HG03039 (cell line): Measurements from ENCODE around the gene PDZRN3.
"Not testable (repeated sequence)": the region's sequence is repeated elsewhere in the genome, so short reads cannot be mapped to it uniquely, and the experiment has no call there.

Experiments
- ATAC-seq: cut with Tn5 transposase; IDR thresholded peaks from one replicate; pipeline ENCODE4 v1.9.1; 2021; ENCODE audit warnings: mild to moderate bottlenecking, moderate library complexity; ENCODE audit not compliant: unreplicated experiment

Gene PDZRN3

GRCh38 chr3:73470860-73471259, 153.9 kb downstream of the PDZRN3 start:
- no peak for ATAC-seq

DNA sequence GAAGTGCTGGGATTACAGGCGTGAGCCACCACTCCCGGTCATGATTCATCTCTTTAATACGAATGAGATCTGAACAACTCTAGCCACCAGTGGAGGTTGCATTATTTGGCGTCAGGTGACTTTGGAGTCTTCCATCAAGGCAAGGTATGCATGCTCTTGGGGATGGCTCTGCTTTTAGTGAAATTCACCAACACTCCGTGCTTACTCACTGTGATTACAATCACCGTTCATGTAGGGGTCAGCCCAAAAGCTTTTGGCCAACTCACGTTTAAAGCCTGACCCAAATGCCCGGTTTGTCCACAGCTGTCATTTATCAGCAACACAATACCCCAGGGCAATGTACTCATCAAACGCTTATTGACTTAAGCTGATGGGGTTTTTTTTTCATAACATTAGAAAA, 155.4 kb downstream of the PDZRN3 start:
- ATAC-seq: no peak

GRCh38 chr3:73467211-73467610, 157.5 kb downstream of the PDZRN3 start:
- no peak for ATAC-seq

DNA sequence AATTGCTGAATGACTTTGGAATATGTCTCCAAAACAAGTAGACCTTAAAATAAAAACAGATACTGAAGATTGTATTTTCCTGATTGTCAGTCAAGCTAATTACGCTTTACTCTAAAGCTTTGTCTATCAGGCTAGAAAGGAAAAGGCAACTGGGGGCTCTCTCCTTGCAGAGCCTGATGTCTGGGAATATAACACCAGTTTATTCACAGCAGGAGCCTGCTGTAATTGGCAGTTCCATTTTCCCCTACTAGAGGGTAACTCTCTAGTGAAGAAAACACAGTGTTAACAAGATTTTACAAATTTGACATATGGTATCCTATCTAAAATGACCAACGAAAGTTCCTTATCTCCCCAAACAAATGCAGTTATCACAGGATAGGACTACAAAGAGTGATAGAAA, 158.8 kb downstream of the PDZRN3 start:
- ATAC-seq: no peak

DNA sequence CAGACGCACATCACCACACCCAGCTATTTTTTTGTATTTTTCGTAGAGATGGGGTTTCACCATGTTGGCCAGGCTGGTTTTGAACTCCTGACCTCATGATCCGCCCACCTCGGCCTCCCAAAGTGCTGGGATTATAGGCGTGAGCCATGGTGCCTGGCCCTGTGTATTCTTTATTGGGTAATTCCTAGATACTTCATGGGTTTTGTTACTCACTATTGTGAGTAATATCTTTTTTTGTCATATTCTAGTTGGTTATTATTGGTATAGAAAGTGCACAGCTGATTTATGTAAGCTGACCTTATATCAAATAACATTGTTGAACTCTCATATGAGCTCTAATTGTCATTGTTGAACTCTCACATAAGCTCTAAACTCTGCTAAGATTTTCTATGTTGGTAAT, 160.6 kb downstream of the PDZRN3 start:
- not testable (repeated sequence) for ATAC-seq

- no peak for ATAC-seq
Observed at GRCh38 chr3:73461547-73461946, 163.2 kb downstream of the PDZRN3 start.

GRCh38 chr3:73459711-73460110, 165.0 kb downstream of the PDZRN3 start:
- no peak for ATAC-seq

- no peak for ATAC-seq
Observed at GRCh38 chr3:73453666-73454065, 171.1 kb downstream of the PDZRN3 start.

GRCh38 chr3:73452729-73453128, 172.0 kb downstream of the PDZRN3 start:
- no peak for ATAC-seq

GRCh38 chr3:73451301-73451944, 173.3 kb downstream of the PDZRN3 start:
- ATAC-seq: no peak

- peak; percentile 41 for ATAC-seq
Observed at GRCh38 chr3:73449774-73450173, 175.0 kb downstream of the PDZRN3 start.

DNA sequence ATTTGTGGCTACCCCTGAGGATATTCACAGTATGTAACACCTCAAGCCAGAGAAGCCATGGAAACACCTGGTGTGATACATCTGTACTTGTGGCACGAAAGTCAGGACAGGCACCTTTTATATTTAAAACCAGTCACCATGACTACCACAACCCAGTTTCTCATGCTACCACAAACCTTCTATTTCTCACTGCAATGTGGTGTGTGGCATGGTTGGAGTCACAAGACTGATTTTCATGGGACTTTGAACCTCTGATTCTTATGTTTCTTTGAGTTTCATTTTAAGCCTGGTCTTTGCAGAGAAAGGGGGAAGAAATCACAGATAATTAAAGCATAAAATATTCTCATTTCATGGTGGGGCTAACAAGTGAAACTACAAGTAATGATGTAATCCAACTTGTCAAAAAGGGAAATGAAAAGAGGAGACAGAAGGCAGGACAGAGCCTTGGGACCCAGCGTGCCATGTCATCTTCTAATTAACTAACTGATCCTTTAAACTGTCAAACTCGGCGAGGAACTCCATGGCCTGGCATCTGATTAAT, 175.9 kb downstream of the PDZRN3 start:
- ATAC-seq: peak; percentile 90

DNA sequence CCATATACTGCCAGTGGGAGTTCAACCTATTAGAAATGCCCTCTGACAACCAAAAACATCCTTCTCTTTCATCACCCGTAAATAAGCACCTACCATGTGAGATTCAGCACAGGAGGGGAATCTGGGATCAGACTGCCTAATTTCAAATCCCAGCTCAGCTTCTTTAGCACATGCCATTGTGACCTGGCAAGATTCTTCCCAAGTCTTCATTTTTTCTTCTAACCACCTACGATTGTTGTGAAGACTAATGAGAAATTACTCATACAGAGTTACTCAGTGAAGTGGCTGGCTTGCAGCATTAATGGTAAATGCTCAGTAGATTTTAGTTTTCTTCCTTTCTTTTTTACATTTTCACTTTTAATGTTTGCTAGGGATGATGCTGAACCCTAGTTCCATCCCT, 176.7 kb downstream of the PDZRN3 start:
- ATAC-seq: no peak

- no peak for ATAC-seq
Observed at GRCh38 chr3:73447111-73447510, 177.6 kb downstream of the PDZRN3 start.

DNA sequence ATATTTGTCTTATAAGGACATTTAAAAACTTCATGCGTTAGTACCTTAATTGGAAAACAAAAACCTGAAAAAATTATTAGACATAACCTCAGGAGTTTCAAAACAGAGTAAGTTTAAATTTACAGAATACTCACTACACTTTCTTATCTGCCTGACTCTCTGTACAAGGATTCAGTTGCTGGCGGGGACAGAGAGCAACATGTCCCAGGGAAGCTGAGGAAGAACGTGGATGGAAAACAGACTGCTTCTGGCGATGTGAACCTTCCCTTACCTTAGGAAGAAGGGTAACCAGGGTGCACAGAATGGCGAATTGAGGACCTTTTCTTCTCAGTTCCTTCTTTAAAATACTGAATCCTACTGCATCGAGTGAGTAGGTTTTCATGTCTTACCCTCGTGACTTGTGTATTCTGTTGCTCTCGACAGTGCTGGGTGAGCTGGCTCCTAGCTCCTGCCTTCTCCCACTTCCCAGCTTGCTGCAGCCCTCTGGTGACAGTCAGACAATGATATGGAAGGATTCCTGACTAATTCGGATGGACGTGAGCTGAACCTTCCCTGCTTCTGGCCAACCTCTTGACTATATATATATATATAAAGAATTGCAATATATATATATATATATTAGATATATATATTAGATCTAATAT, 178.2 kb downstream of the PDZRN3 start:
- ATAC-seq: no peak

GRCh38 chr3:73442886-73443285, 181.9 kb downstream of the PDZRN3 start:
- ATAC-seq: no peak

GRCh38 chr3:73442152-73442551, 182.6 kb downstream of the PDZRN3 start:
- no peak for ATAC-seq

DNA sequence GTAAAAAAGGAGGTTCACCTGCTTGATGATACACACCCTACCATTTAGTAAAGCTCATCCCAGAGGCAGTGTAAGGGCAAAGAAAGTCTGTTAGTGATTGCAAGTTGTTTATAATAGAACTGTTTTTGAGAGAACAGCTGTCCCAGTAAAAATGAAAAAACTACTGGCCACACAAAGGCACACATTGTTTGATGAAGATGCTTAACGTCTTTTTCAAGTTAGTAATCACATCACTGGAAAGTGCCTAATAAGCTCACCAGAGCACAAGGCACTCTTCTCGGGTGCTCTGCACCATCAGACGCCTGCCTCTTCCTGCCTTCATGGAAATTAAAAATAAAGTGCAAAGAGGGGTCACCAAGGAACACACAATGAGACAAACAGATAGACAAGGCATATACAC, 186.9 kb downstream of the PDZRN3 start:
- no peak for ATAC-seq

DNA sequence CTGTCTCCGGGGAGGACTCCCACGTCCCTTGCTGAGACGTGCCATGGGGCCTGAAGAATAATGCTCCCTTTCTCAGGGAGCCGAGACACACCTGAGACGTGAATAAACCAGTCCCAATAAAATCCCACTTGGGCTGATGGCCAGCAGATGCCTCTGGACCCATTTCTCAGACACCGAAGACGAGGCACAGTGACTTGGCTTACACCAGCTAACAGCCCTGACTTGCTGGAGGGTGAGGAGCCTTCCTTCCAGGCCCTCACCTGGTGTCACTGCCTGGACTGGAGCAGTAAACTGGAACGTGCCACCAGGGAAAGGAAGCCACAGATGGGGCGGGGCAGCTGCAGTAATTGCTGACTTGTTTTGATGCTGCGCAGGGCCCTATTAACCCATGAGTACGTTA, 189.7 kb downstream of the PDZRN3 start:
- ATAC-seq: no peak

DNA sequence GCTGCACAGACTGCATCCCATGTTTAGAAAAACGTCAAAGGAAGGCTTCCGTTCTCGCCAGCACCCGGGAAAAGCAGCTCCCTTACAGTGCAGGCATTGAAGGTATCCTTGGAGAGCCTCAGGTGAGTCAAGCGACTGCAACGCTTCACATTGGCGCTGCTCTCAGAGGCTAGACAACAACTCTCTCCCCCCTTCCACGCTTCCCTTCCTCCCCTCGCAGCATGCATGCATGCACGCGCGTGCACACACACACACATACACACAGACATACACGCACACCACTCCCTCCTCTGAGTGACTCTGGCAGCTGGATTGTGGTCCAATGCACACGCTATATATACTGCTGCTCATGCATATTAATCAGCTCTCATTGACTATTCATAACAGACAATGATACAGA, 191.1 kb downstream of the PDZRN3 start:
- ATAC-seq: no peak

DNA sequence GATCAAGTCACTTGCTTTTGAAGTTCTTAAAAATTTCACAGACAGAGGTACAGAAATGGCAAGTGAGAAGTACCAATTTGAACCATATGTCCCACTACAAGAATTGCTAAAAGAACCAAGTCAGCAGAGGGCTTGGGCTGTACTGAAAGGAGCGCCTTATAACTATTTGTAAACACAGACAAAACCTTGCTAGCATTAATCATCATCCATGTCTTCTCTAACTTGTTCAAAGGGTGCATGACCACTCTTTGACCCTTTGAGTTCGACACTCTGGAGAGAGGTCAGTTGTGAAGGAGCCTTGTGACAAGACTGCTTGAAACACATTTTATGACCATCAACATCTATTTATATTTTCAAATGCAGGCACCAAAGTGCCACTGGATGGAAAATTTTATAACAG, 191.7 kb downstream of the PDZRN3 start:
- ATAC-seq: no peak

DNA sequence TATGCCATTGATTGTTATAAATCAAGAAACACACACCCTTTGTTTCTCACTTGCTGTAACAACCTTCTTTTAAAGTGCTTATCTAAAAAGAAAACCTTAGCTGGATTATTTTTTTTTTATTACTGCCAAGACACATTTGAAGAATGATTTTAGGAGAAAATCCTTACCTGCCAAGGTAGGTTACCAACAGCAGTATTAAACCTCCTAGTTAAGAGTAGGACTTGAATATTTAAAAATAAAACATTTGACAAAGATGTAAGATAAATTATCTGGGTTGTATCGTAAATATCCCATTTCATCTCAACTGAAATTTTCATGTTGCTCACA, 192.1 kb downstream of the PDZRN3 start:
- ATAC-seq: no peak
